COR-L47 (cell line): ENCODE data around the gene MTCH1.

Experiments used
- DNase-seq: peaks from one replicate; lab custom pipeline; 2025; lab: John Stamatoyannopoulos, UW

MTCH1 gene

DNA sequence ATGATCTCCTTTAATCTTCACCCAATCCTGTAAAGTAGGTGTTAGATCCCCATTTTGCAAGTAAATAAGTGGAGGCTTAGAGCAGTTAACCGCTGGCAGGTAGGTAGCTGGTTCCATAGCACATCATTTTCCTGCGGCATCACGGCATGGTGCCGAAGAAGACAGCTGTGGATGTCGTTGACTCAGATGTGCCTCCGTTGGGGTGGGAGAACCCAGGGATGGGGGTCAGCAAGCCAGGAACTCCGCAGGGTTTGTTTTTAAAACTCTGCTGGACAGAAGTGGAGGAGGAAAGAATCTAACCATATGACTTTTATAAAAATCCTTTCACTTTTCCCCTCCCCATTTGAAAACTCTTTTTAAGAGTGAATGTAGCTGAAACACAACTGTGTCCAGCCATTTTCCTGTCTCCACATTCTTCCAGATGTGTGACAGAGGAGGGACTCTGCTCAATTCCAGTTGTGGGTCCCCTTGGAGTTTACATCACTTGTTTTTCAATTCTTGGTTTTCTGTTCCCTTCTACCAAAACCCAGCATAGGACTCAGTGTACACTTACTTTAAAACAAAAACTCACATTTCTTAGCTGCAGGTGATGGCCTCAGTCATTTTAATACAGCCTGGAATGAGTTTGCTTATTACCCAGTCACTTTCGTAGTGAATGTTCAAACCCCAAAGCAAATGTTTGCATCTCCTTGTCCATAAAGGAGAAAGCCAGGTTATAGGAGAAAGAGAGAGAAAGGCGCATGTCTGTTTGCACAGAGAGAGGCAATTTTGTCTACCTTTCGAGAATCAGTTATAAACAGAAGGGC, 59.1 kb downstream of the MTCH1 start:
- no peak for DNase-seq

- no peak for DNase-seq
Observed at GRCh38 chr6:36925809-36926208, 60.2 kb downstream of the MTCH1 start.

DNA sequence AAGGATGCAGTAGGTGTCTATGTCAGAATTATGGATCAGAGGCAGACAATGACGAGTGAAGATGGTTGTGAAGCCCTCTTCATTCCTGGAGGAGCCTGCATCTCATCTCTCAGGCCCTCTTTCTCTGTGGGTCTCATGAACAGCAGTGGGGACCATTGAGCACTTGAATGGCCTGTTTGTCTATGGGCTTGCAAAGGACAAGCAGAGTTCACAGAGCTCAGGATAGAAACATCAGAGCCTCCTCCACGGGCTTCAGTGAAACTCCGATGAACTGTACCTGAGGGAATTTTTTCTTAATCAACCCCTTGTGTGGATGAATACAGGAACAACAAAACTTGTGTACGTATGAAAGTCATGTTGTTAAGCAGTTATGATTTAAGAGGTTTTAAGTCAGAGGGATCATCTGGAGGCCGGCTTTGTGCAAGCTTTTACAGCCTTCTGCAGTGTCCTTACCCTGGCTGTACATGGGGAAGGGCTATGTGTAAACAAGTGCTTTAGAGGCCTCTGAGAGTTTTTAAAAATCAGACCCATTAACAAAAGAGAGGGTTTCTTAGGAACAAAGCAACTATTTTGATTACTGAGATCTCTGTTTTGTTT, 61.1 kb downstream of the MTCH1 start:
- DNase-seq = no peak

- no peak for DNase-seq
Observed at GRCh38 chr6:36924131-36924530, 61.9 kb downstream of the MTCH1 start.

DNA sequence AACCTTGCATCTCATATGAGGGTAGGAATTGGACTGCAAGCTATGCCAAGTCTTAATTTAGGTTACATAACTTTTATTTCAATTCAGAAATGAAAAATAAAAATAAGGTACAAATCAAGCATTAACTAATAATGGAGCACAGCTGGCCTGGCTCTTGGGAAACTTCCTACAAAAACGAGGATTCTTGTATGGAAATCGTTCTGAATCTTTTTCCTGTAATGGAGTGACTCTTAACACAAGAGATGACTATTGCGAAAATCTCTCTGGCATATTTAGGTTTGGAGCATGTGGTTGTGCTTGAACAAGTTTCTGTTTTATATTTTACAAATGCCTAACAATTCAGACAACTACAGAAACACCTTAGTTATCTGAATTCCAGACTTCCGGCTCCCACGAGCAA, 65.5 kb downstream of the MTCH1 start:
- DNase-seq = no peak

- DNase-seq = no peak
Observed at GRCh38 chr6:36920049-36920448, 65.9 kb downstream of the MTCH1 start.
